ENCODE results near the gene HTATIP2.
"Not testable (repeated sequence)": the region's sequence is repeated elsewhere in the genome, so short reads cannot be mapped to it uniquely, and the experiment has no call there.

HTATIP2 gene

DNA sequence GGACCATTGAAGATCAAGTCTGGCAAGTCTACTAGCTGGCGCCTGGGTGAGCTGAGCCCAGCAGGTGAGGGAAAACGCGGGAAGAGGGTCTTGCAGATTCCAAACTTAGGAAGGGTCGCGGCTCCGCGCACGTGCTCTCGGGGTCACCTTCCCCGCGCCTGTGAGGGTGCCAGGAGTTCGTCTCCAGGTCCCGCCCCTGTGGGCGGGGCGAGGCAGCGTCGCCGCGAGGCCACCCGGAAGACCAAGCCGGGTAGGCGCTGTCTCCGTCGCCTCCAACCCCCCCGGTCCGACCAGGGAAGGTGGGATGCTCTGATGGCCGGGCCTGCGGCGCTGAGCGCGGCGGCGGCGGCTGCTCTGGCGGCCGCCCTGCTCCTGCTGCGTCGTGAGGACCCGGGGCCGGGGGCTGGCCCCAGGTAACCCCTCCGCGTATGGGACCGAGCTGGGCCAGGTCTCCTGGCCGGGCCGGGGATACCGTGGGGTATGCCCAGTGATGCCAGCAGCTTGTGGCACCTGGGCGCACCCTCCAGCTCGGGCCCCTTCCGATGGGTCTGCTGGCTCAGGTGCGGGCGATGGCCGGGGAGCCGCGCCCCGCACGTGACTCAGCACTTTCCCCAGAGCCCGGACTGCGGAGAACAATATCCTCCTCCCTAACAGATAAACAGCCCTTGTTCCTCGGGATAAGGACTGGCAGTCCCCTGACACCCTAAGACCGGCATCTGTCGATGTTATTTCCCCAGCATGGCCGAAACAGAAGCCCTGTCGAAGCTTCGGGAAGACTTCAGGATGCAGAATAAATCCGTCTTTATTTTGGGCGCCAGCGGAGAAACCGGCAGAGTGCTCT lies at the start of gene HTATIP2:
Gene HTATIP2 (plus strand): TSS at position 215 of the 841 bp plus-strand sequence. CDS start 524 bp downstream, at position 739.
- DNase-seq (ENCODE audit: low read depth in 3 of 3): peak in 2 of 3 donors; percentile 37 to 63

DNA sequence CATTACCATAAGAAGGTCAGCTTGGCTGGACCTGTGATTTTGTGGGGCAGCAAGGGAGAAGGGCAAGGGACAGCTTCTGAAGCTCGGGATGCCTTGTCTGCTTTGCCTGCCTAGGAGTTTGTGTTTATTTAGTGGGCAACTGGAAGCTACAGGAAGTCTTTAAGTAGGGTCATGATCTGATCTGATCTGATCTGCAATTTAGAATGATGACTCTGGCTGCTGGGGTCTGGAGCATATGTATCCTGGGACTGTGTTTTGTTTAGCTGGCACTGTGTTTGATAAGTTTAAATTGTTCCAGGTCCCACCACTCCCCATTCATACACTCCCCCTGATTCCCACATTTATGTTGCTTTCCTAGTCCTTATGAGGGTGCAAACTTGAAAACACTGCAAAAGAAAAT lies 47.7 kb upstream of the HTATIP2 start:
- DNase-seq (ENCODE audit: low read depth in 3 of 3): no peak

DNA sequence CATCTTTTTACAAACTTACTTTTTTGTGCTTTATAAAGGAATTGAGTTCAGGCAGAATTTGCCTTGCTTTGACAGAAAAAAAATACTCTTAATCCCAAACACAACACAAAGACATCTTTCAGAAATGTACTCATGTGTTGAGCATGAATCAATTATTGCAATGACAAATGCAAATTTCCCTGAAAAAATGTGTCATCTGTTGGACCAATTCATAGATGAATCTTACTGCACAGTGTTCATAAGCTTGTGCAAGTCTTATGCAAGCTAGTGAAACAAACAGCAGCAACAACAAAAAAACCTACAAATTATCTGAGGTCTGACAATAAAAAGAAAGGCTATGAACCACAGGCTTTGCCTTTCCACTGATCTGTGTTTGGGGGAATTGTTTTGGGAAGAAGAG lies 42.3 kb upstream of the HTATIP2 start:
- no peak for DNase-seq (ENCODE audit: low read depth in 3 of 3)

DNA sequence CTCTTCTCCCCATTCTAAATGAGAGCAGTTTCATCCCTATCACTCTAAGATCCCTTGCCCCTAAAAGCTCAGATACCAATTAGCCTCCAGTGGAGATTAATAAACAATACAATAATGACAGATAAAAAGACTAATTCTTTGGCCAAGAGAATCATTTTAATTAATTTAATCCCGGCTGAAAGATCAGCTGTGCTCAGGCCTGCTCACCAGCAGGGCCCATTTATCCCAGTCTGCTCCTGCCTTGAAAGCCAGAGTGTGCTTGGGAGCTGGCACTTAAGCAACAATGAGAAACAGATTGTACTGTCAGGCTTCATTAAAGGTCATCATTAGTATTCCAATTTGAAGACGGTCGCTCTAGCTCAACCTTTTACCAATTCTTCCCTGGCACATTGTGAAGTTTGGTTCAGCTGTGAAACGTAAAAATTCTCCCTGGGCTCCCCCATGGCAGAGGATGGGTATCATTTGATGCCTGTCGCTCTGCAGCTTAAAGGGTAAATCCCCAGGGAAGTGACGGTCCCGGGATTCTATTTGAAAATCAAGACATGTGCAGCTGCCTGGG lies 36.1 kb upstream of the HTATIP2 start:
- no peak for DNase-seq (ENCODE audit: low read depth in 3 of 3)

DNA sequence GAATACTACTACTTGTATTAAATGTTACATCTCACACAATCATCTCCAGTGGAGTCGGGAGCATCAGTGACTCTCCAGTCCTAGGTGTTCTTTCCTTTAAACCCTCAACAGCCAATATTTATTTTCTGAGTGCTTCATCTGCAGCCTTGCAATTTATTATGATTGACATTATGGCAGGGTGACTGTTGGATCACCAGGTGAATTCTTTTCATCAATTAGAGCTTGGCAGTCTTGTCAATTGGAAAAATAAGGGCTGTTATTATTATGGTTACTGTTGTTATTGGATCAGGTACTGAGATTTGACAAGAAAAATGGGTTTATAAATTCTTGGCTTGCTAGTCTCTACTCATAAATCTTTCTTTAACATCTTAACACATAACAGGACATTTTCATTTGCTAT lies 27.5 kb upstream of the HTATIP2 start:
- DNase-seq (ENCODE audit: low read depth in 3 of 3): no peak

GRCh38 chr11:20337526-20338154 lies 25.9 kb upstream of the HTATIP2 start:
- no peak for DNase-seq (ENCODE audit: low read depth in 3 of 3)

DNA sequence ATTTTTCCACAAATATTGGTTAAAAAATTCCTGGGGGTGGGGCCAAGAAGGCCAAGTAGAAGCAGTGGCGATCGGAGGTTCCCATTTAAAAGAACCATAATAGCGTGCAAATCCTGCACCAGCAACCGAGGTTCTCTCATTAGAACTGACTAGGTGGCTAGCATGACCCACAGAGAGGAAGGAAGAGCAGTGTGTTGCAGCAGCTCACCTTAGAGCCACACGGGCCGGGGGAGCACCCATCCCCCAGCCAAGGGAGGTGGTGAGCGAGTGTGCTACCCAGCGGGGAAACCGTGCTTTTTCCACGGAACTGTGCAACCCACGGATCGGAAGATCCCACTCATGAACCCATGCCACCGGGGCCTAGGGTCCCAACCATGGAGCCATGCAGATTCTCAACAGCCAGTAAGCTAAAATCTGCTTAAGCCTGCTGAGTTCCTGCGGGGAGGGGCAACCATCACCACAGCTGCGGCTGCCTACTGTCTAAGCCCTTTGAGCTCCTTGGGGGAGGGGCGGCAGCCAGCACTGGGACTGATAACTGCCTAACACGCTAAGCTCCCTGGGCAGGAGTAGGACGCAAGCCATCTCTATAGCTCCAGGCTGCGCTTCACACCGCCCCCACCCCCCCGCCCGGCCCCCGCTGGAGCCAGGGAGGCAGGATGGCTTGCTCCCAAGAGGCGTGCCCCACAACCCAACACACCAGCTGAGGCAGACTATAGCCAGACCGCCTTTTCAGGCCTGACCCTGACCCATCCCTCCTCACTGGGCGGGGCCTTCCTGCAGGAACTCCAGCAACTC lies 21.0 kb upstream of the HTATIP2 start:
- no peak for DNase-seq (ENCODE audit: low read depth in 3 of 3)

DNA sequence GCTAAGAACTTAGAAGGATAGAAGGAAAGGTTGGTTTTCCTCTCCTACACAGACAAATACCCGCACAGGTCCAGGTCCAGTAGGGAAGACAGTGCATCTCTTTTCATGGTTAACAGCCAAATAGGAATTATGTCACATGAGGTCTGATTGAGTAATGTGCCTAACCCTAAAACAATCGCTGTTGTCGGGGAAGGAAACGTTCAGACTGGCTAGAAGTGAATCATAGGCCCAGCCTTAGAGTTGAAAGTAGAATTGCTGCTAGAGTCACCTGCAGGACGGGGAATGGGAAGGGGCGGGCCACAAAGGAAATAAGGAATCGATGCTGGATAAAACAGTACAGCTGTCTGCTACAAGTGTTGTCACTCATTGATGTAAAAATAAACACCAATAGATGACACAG lies 12.4 kb upstream of the HTATIP2 start:
- no peak for DNase-seq (ENCODE audit: low read depth in 3 of 3)

DNA sequence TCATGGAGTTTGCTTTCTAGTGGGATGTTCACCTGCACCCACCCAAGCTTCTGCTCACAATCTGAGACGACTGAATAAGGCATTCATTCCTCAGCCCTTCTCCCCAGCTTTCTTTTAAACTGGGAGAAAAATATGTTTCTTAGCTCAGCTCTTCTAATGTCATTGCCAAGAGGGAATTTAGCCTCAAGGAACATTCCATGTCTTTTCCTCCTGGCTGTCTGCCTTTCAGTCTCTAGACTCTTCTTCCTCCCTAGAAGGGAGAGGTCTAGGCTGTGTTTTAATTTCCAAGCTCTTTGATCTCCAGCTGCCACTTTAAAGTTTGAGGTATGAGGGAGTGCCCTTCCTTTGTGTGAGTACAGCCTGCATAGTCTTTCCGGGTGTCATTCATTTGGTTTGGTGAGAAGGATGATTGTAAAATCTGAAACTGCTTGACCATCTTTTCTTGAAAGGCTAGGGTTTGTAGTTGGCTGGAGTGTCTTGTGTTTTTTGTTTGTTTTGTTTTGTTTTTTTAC lies 11.7 kb upstream of the HTATIP2 start:
- DNase-seq (ENCODE audit: low read depth in 3 of 3): no peak

GRCh38 chr11:20353829-20354434 lies 9.6 kb upstream of the HTATIP2 start:
- no peak for DNase-seq (ENCODE audit: low read depth in 3 of 3)

GRCh38 chr11:20355221-20356219 lies 8.0 kb upstream of the HTATIP2 start:
- DNase-seq (ENCODE audit: low read depth in 3 of 3): no peak

- DNase-seq (ENCODE audit: low read depth in 3 of 3): no peak
Measured at GRCh38 chr11:20357150-20357549, 6.4 kb upstream of the HTATIP2 start.

DNA sequence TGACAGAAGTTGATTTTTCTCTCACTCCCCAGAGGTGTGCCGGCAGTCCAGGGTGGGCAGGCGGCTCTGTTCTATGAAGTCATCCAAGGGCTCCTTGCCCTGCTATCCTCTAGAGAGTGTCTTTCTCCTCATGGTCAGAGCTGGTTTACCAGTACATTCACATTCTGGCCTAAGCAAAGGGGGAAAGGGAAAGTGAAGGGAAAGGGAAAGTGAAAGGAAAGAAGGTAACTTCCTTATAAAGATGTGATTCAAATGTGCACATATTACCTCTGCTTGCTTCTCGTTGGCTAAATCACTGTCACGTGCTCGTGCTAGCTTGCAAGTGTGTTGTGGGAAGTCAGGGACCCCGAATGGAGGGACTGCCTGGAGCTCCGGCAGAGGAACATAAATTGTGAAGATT lies 2.9 kb upstream of the HTATIP2 start:
- no peak for DNase-seq (ENCODE audit: low read depth in 3 of 3)

DNA sequence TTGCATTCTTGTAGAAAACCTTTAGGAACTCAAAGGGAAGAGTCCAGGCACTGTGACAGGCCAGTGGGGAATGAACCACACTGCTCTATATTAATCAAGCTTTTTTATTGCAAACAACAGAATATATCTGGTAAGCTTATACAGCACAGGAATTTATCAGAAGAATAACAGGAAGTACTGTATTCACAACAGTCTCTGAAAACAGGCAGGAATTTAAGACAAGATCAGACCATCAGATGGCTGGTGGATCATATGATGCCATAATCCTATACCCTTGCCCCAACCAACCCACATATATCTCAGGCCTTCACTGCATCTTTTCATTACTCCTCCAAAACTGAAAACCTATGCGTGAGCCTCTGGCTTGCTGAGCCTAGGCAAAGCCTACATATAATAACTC lies 1.0 kb upstream of the HTATIP2 start:
- DNase-seq (ENCODE audit: low read depth in 3 of 3): no peak

- DNase-seq (ENCODE audit: low read depth in 3 of 3): no peak
Measured at GRCh38 chr11:20363149-20363499, 390 bp upstream of the HTATIP2 start.

DNA sequence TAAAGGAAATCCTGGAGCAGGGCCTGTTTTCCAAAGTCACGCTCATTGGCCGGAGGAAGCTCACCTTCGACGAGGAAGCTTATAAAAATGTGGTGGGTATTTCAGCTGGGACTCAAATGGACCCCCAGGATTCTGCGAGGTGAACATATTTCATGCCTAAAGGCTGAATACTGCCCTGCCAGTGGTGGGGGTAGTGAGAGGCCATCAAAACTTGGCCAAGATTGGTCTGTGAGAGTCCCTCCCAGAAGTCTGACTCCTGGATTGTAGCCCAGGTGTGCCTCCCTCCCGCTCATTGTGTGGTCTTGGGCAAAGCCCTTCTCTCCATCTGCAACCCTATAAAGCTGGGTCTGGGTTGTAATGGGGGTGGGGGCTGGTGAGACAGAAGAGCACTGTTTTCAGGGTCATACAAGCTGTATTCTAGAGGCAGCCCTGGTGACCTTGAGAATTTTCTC lies 853 bp downstream of the HTATIP2 start:
- DNase-seq (ENCODE audit: low read depth in 3 of 3): no peak

DNA sequence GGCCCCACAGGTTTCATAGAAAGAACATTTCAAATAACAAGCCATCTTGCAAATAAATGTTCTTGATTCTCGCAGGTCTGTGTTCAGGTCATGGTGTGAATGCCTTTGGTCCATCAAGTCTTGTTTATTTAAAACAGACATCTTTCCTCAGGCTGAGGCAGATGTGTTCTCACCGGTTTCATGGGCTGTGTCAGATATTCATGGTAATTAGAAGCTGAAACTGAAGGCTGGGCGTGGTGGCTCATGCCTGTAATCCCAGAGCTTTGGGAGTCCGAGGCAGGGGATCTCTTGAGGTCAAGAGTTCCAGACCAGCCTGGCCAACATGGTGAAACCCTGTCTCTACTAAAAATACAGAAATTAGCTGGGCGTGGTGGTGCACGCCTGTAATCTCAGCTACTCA lies 2.0 kb downstream of the HTATIP2 start:
- not testable (repeated sequence) for DNase-seq (ENCODE audit: low read depth in 3 of 3)

GRCh38 chr11:20367313-20367948 lies 3.9 kb downstream of the HTATIP2 start:
- peak in 2 of 3 donors; percentile 55 to 56 for DNase-seq (ENCODE audit: low read depth in 3 of 3)

DNA sequence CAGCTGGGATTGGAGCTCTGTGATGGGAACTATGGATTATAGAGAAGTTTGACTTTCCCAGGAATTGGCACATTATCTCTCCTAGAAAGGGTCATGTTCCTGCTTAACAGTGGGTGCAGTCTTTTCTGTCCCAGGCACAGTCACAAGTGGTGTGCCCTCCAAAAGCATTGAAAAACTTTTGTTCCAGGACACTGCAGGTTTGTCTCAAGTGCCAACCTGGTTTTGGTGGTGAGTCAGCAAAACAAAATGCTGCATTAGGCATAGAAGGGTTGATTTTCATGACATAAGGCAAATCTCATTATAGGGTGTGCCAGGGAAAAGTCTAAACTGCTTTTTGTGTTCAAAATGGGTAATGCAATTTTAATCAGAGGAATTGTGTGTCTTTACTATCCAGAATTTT lies 4.9 kb downstream of the HTATIP2 start:
- no peak for DNase-seq (ENCODE audit: low read depth in 3 of 3)

GRCh38 chr11:20369826-20370225 lies 6.3 kb downstream of the HTATIP2 start:
- no peak for DNase-seq (ENCODE audit: low read depth in 3 of 3)
